ENCODE data around the gene SHCBP1L. TPM values are rescaled to one million over a fixed set of nuclear protein-coding genes. Genes with fewer than 3 reads are reported as not detected.

SHCBP1L gene
- total RNA-seq: under 0.01 and 0.13 TPM in 2 replicates

DNA sequence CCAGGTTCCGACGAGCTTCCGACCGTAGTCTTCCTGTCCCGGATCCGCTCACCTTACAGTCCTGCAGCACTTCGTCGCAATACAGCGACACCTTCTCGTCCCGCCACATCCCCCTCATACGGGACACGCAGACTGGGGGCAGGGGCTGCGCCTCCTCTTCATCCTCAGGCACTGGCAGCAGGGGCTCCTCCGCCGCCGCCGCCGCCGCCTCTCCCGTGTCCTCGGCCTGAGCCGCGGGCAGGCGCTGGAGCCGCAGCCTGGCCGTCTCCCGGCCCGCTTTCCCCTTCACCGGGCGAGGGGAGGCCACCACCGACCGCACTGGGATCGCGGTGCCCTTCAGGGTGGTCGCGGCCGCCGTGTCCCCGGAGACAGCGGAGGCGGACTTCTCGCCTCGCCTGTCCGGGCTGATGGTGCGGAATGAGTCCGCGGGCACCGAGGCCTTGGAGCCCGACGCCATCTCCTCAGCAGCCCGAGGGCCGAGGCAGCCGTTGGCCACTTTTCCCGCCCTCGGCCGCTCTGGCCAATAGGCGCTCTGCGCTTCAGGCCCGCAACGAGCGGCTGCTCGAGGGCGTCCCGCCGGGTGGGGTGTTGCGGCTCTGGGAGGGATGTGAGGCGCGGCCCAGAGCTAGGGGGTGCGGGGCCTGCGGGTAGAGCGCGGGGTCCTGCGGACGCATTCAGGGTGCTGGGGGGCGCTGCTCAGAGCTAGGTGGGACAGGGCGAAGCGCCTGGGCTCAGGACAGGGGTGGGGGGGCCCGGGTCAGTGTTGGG is at the start of gene SHCBP1L:
TSS of gene SHCBP1L (minus strand) at position 490 of the 768 bp plus-strand sequence. CDS start at position 457, 33 bp downstream.
- DNase-seq (ENCODE audit: low read depth in 2 of 2): peak in 1 of 2 donors; percentile 15

DNA sequence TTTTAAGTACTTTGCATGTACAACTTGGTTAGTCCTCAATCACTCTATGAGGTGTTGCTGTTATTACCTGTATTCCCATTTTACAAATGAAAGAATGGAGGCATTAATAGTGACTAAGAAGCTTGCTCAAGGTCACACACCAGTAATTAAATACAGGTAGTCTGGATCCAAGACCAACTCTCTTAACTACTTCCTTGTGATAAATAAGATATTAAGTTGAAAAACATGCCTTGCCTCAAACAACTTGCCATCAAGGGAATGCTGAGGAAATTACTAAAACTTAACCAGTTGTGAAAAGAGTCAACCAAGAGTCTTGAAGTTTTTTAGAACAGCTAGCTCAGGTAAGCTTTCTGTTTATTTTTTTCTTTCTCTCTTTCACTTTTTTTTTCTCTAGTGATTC is 49.3 kb upstream of the SHCBP1L start:
- DNase-seq (ENCODE audit: low read depth in 2 of 2): no peak

DNA sequence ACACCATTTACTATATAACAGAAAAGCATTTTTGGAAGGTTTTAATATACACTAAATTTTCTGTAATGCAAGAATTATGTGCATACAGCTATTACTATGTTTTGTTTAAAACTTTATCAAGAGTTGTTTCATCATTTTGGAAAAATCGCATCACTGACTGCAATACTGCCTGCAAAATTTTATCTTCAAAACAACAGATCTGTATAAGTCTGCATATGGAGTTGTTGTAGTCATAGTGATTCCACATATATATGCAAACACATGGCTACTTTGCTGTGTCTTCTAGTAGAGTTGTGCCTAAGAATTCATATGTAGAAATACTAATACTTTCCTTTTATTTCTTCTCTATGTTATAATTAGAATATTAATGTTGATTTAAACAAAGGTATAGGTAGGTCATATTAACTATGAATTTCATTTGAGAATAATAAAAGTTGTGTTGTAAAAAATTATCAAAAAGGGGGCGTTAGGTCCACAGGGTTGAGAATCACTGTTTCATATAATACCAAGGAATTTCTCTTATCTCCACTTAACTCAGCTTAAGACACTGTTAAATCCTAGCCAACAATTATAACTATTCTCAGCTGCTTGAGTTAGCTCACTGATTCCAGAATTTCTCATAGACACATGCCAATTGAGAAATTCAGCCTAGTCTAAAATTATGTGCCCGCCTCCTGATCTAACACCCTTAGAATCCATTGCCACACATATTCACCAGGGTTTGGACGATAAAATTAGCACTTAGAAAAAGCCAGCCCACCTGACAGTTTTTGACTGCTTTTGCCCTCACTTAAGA is 47.4 kb upstream of the SHCBP1L start:
- DNase-seq (ENCODE audit: low read depth in 2 of 2): no peak

DNA sequence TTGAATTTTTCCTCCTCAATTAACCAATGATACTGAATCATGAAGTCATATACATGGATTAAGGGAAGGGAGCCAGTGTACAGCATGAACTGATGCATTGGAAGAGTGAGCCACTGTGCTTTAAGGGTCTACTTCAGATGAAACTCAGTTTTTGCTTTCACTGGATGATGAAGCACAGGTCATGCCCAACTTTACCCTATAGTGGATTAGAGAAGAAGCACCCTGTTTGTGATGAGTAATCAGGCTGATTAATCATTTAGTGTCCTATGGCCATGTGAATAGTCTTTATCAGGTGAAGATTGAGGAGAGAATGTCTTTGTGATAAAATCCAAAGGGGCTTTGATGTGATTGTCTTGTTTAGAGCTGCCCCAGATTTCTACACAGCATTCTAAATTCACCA is 45.5 kb upstream of the SHCBP1L start:
- DNase-seq (ENCODE audit: low read depth in 2 of 2): no peak

DNA sequence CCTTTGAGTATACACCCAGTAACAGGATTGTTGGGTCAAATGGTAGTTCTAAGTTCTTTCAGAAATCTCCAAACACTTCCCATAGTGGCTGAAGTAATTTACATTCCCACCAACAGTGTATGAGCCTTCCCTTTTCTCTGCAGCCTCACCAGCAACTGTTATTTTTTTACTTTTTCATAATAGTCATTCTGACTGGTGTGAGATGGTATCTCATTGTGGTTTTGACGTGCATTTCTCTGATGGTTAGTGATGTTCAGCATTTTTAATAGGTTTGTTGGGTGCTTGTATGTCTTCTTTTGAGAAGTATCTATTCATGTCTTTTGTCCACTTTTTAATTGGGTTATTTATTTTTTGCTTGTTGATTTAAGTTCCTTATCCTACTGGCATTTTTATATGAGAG is 43.9 kb upstream of the SHCBP1L start:
- DNase-seq (ENCODE audit: low read depth in 2 of 2): no peak

DNA sequence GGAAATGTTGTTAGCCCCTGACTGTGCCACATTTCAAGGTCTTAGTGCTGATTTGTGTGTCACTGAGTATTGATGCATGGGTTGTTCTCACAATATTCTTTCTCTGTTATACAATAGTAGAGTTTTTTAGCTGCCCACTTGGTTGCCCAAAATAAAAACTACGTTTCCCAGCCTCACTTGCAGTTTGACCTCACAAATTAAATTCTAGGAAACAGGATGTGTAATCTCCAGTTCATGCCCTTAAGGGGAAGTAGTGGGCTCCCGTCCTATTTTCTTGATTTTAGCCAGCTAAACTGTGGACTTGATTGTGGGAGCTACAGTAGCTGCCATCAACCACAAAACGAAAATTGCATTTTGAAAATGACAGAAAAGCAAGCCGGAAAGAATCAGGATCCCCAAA is 42.9 kb upstream of the SHCBP1L start:
- DNase-seq (ENCODE audit: low read depth in 2 of 2): no peak

DNA sequence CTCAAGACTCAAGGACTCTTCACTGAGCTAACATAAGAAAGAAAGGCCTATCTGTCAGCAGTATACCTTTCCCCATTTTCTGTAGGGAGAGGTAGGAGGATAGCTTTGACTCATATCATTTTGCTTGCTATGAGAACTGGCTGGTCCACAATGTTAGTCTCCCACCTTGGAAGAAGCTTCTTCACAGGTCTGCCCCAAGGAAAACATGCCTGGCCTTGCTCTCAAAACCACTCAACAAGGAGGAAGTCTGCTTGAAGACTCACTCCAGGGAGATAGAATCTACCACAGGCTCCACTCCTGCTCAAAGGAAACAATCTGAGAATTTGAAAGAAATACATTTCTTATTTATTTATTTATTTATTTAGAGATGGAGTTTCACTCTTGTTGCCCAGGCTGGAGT is 40.8 kb upstream of the SHCBP1L start:
- no peak for DNase-seq (ENCODE audit: low read depth in 2 of 2)

DNA sequence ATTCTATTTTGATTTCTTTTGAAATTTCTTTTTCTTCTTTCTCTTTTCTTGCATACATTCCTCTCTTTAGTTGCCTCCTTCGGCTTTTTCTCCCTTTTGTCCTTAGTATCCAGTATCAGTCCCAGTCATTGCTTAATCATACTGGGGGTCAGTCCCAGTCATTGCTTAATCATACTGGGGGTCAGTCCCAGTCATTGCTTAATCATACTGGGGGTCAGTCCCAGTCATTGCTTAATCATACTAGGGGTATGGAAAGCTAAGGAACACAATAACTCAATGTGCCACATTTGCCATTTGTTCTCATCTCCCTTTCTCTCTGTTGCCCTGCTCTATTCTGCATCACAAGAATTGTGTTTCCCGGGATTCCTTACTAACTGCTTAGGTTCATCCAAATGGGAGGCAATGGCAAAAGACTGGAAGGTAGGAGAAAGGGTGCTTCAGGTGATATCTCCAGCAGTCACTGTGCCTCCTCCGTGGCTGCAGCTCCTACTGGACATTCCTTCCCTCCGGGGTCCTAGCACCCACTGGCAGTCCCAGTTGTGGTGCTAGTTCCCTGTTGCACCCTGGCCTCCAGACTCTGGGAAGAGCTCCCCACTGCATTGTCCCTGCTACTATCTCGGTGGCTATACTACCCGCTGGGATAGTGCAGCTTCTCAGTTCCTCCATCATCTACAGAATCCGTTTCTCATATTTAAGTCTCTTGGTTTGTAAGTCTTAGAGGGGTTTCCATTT is 37.6 kb upstream of the SHCBP1L start:
- DNase-seq (ENCODE audit: low read depth in 2 of 2): peak in 1 of 2 donors; percentile 14

DNA sequence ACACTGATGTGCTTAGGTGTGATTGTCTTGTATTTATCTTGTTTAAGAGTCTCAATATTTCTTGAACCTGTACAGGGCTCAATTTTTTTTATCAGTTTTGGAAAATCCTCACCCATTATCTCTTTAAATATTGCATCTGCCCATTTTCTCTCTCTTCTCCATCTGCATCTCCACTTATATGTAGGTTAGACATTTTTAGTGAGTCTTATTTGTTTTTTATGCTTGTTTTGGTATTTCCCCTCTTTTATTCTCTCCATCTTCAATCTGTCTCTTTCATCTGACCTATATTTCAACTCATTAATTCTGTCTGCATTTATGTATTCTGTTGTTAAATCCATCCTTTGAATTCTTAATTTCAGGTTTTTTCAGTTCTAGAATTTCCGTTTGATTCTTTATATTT is 32.9 kb upstream of the SHCBP1L start:
- DNase-seq (ENCODE audit: low read depth in 2 of 2): no peak

DNA sequence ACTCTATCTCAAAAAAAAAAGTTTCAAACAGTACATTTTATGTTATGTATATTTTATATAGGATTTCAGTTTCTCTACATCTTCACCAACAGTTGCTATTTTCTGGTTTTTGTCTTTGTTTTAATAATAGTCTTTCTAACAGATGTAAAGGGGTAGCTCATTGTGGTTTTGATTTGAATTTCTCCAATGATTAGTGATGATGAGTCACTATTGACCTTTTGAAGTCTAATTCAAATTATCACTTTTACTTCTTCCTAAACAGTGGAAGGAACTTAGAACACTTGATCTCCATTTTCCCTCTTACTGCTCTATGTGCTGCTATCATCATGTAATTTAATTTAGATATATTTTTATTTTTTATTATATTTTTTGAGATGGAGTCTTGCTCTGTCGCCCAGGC is 31.7 kb upstream of the SHCBP1L start:
- no peak for DNase-seq (ENCODE audit: low read depth in 2 of 2)

DNA sequence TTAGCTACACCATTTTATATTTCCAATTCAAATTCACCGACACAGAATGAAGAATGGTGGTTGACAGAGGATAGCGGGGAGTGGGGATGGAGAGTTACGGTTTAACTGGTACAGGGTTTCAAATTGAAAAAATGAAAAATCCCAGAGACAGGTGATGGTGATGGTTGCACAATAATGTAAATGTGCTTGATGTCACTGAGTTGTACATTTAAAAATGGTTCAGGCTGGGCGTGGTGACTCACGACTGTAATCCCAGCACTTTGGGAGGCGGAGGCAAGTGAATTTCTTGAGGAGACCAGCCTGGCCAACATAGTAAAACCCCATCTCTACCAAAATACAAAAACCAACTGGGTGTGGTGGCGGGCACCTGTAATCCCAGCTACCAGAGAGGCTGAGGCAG is 31.2 kb upstream of the SHCBP1L start:
- DNase-seq (ENCODE audit: low read depth in 2 of 2): no peak

DNA sequence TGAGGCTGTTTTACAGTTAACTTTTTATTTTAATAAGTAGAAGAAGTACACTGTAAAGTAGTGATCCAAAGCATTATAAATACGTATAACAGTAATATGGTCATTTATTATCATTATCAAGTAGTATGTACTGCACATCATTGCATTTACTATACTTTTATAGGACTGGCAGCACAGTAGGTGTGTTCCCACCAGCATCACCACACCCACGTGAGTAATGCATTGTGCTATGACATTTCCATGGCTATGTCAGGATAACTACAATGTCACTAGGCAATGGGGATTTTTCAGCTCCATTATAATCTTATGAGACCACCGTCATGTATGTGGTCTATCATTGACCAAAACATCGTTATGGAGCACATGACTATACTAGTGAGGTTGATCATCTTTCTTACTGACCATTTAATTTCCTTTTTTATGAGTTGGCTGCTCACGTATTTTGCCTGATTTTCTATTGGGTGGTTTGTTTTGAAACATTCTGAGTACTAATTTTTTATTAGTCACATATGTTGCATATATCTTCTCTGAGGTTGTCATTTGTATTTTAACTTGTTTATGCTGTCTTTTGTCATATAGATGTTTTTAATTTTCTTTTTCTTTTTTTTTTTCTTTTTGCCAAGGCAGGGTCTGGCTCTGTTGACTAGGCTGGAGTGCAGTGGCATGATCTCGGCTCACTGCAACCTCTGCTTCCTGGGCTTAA is 25.3 kb upstream of the SHCBP1L start:
- DNase-seq (ENCODE audit: low read depth in 2 of 2): no peak

DNA sequence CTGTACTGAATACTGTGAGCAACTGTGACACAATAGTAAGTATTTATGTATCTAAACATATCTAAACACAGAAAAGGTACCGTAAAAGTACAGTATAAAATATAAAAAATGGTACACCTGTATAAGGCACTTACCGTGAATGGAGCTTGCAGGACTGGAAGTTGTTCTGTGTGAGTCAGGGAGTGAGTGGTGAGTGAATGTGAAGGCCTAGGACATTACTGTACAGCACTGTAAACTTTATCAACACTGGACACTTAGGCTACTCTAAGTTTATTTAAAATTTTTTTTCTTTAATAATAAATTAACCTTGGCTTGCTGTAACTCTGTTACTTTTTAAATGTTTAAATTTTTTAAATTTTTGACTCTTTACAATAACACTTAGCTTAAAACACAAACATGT is 24.5 kb upstream of the SHCBP1L start:
- DNase-seq (ENCODE audit: low read depth in 2 of 2): no peak

DNA sequence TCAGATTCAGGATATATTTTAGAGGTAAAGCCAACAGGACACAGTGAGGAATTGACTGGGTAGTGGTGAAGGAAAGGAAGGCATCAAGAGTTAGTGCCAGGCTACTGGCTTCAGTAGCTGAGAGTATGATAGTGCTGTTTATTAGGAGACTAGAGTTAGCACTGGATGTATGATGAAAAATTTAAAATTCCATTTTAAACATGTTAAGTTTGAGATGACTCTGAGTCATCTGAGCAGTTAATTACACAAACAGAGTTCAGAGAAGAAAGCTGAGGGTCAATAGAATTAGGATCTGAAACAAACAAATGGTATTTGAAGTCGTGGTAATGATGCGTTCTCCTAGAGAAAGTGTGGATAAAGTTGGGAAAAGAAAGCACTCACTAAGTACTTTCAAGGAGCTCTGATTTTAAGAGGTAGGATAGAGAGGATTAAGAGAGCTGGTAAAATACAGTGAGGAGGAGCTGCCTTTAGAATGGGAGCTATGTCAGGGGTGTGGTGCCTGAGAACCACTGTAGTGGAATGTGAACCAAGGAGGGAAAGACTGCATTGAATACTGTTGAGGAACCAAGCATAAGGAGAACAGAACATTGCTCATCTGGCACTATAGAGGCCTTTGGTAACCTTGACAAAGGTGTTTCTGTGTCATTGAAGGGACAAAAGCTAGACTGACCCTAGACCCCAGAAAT is 21.7 kb upstream of the SHCBP1L start:
- no peak for DNase-seq (ENCODE audit: low read depth in 2 of 2)

DNA sequence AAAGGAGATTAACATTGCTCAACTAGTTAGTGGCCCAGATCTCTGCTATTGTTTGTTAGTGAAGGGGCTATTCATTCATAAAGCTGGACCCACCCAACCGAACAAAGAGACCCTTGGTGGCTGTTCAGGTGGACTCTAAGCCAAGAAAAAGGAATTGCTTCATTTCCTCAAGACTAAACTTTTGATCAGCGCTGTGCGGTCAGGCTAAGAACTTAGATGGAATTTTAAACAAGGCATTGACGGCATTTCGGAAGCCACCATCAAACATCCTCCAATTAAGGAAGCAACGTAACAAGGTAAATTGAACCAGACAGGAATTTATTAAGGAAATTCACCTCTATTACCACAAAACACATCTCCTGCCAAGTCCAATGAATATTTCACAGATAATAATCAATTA is 19.9 kb upstream of the SHCBP1L start:
- DNase-seq (ENCODE audit: low read depth in 2 of 2): no peak

DNA sequence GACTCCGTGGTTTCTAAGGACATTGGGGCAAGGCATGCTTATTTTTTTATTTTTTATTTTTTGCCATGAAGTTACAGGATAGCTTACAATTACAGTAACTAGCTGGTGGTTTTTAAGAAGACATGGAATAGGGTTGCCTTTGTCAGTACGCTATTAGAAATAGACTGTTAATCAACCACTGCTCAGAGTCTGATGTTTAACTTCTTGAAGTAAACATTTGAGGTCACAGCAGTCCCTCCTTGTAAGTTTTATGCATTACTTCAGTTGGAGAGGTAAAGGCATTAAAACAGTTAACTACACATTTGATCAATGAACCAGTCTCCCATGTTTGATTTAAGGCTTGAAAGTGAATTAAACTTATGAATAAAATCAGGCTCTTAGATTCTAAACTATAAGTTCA is 19.3 kb upstream of the SHCBP1L start:
- no peak for DNase-seq (ENCODE audit: low read depth in 2 of 2)

DNA sequence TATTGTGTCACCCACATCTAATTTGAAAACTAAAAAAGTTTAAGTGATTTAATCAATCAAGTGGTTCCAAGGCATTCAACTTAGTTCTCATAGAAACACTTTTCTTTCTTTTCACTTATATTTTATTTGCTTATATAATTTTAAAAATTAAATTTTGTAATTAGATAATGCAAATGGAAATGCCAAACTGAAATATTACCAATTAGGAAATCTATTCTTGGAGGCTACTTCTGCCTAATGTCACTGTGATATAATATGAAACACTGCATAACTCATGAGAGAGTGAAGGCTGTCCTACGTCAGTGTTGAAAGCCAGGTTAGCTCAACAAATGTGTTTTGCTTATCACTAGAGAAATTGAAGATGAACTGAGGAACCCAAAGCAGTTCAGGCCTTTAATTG is 18.3 kb upstream of the SHCBP1L start:
- no peak for DNase-seq (ENCODE audit: low read depth in 2 of 2)

DNA sequence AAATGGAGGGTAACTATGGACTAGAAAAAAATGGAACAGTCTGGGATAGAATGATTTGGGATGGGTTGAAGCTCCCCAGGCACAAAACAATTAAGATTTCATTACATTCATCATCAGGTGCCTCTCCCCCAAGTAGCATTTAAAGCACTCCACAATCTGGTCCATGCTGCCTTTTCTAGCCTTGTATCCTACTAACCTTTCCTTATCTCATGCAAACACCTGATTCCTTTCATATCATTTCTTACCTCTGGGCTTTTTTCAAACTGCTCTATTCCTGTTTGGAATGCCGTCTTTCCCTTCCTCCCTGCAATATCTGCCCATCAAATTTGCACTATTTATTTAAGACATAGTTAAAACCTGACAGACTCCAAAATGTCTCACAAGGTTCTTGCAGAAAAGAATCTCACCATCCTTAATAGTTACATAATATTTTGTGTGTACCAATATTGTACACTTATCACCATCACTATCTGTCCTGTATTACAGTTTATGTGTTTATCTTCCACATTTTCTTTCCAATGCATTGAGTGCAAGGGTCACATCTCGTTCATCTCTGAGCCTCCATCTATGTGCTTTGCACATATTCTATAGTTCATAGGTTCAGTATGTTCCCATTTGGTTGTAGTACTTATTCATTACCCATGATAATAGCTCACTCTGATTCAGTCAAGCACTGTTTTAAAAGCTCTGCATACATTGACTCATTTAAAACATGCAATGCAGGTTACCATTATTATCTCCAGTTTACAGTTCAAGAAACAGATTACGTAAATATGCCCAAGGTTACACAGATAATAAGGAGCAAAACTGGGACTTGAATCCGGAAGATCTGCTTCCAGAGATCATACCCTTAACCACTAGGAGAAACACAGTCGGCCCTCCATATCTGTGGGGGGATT is 16.1 kb upstream of the SHCBP1L start:
- no peak for DNase-seq (ENCODE audit: low read depth in 2 of 2)

DNA sequence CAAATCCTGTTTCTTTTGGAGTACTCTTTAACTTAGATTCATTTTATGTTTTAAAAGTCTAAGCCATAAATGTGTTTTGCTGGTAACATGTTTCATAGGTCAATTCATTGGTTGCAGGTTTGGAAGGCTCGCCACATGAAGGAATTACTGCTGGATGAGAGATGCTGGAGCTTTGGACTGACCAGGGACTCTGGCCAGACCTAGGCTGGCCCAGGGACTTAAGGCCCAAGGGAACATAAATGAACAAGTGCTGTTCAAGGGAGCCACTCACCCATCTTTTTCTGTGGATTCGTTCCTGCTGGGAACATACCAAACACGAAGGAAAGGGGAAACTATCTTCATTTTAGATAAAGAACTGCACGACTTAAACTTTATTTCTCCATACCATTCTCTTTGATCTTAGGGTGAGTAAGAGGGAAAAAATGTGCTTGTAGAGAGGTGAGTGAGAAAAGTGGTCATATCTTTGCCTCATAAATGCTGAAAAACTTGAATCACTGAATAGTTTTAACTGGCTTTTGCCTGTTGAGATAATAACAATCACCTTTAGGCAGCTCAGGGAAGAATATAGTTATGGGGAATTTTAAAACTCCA is 15.3 kb upstream of the SHCBP1L start:
- no peak for DNase-seq (ENCODE audit: low read depth in 2 of 2)

DNA sequence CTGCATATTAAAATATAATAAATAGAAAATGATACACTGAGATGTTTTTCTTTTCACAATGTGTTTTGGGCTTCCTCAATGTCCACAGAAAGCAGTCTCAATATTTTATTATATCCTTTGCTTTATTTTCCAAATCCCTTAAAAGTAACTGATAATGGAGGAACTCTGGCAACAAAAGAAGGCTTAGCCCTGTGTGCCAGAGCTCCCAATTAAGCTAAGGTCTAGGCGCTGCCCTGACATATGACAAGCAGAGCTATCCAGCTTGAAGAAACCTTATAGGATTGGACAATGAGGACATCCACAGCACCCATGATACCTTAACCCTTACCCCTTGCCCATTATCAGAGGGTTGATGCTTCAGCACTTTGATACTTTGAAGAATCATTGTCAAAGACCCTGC is 12.9 kb upstream of the SHCBP1L start:
- no peak for DNase-seq (ENCODE audit: low read depth in 2 of 2)
